Liver (tissue), 9 donors: ENCODE data around the gene DPY30. TPM values are rescaled to one million over a fixed set of nuclear protein-coding genes. Genes with fewer than 3 reads are reported as not detected.

Experiments
- DNase-seq: peaks from one replicate; pipeline ENCODE4 v3.0.0-alpha.2; 2017; ENCODE audit warnings: low spot score
- H3K27ac ChIP-seq, 2 donors: one replicate each; pipeline ENCODE4 v1.7.0; 2013; ENCODE audit warnings: inconsistent platforms in 2 of 2, low read length in 2 of 2, control low read depth in 1 of 2, low read depth in 1 of 2, mild to moderate bottlenecking in 1 of 2
- H3K27me3 ChIP-seq, 4 donors: one replicate each; pipeline versions ENCODE4 v1.6.1 to v1.7.0; 2013; ENCODE audit warnings: low read length in 3 of 4, inconsistent platforms in 1 of 4, mild to moderate bottlenecking in 1 of 4, moderate library complexity in 1 of 4; ENCODE audit not compliant: control insufficient read depth in 4 of 4, insufficient read depth in 4 of 4
- H3K36me3 ChIP-seq, 4 donors: one replicate each; pipeline versions ENCODE4 v1.6.1 to v1.7.0; 2013; ENCODE audit warnings: low read length in 3 of 4, mild to moderate bottlenecking in 3 of 4, low read depth in 1 of 4, moderate library complexity in 1 of 4; ENCODE audit not compliant: control insufficient read depth in 4 of 4, insufficient read depth in 3 of 4
- H3K4me1 ChIP-seq, 4 donors: one replicate each; pipeline versions ENCODE4 v1.6.1 to v1.7.0; 2013; ENCODE audit warnings: low read length in 3 of 4, mild to moderate bottlenecking in 3 of 4, moderate library complexity in 1 of 4; ENCODE audit not compliant: control insufficient read depth in 4 of 4, insufficient read depth in 4 of 4
- H3K4me3 ChIP-seq, 3 donors: one replicate each; pipeline versions ENCODE4 v1.6.1 to v1.7.0; 2013; ENCODE audit warnings: low read length in 3 of 3, control low read depth in 1 of 3, low read depth in 1 of 3, mild to moderate bottlenecking in 1 of 3
- H3K9ac ChIP-seq, 2 donors: one replicate each; pipeline ENCODE4 v1.7.0; 2013; ENCODE audit warnings: low read length in 2 of 2, mild to moderate bottlenecking in 2 of 2, moderate library complexity in 2 of 2, control low read depth in 1 of 2, low read depth in 1 of 2
- H3K9me3 ChIP-seq, 4 donors: one replicate each; pipeline versions ENCODE4 v1.6.1 to v1.7.0; 2013; ENCODE audit warnings: low read length in 3 of 4; ENCODE audit not compliant: control insufficient read depth in 4 of 4
- ATF3 ChIP-seq: IDR thresholded peaks from 2 replicates; pipeline ENCODE4 v1.6.1; 2016; ENCODE audit warnings: antibody characterized with exemption
- CTCF ChIP-seq: fragments of 150-350 bp; IDR thresholded peaks from 2 replicates; pipeline ENCODE4 v1.5.1; 2017; ENCODE audit warnings: improper control_type of control experiment, low read depth, low read length; ENCODE audit not compliant: missing input control
- FOXA1 ChIP-seq: IDR thresholded peaks from 2 replicates; pipeline ENCODE4 v1.6.1; 2016; ENCODE audit warnings: antibody characterized with exemption
- FOXA2 ChIP-seq: IDR thresholded peaks from 2 replicates; pipeline ENCODE4 v1.6.1; 2016; ENCODE audit warnings: antibody characterized with exemption
- GABPA ChIP-seq, 2 donors: IDR thresholded peaks in 1 of 2; conservative IDR thresholded peaks in 1 of 2; 2 replicates each; pipeline ENCODE4 v1.6.1; 2016; ENCODE audit warnings: antibody characterized with exemption in 2 of 2, mild to moderate bottlenecking in 1 of 2, moderate library complexity in 1 of 2
- HNF4A ChIP-seq, 2 donors: conservative IDR thresholded peaks; 2 replicates each; pipeline ENCODE4 v1.6.1; 2016; ENCODE audit warnings: antibody characterized with exemption in 2 of 2, mild to moderate bottlenecking in 2 of 2
- HNF4G ChIP-seq: IDR thresholded peaks from 2 replicates; pipeline ENCODE4 v1.6.1; 2016; ENCODE audit warnings: antibody characterized with exemption
- JUND ChIP-seq, 2 donors: IDR thresholded peaks; 2 replicates each; pipeline ENCODE4 v1.6.1; 2016; ENCODE audit warnings: antibody characterized with exemption in 2 of 2
- MAX ChIP-seq: IDR thresholded peaks from 2 replicates; pipeline ENCODE4 v1.6.1; 2016; ENCODE audit warnings: antibody characterized with exemption
- NR2F2 ChIP-seq: IDR thresholded peaks from 2 replicates; pipeline ENCODE4 v1.6.1; 2016; ENCODE audit warnings: antibody characterized with exemption
- REST ChIP-seq: IDR thresholded peaks from 2 replicates; pipeline ENCODE4 v1.6.1; 2016; ENCODE audit warnings: antibody characterized with exemption, mild to moderate bottlenecking
- RXRA ChIP-seq, 2 donors: IDR thresholded peaks; 2 replicates each; pipeline ENCODE4 v1.6.1; 2017 to 2018; ENCODE audit warnings: antibody characterized with exemption in 2 of 2, mild to moderate bottlenecking in 1 of 2
- SP1 ChIP-seq: IDR thresholded peaks from 2 replicates; pipeline ENCODE4 v1.6.1; 2018; ENCODE audit warnings: antibody characterized with exemption, mild to moderate bottlenecking
- YY1 ChIP-seq: IDR thresholded peaks from 2 replicates; pipeline ENCODE4 v1.6.1; 2016; ENCODE audit warnings: antibody characterized with exemption, mild to moderate bottlenecking
- ZBTB33 ChIP-seq: IDR thresholded peaks from 2 replicates; pipeline ENCODE4 v1.6.1; 2016; ENCODE audit warnings: antibody characterized with exemption
- WGBS: extraction: QIAGEN DNeasy Blood & Tissue Kit; methylation state at CpG from one replicate; pipeline ENCODE4 v1.1.7; 2013; 5-methylcytosine and 5-hydroxymethylcytosine counted together
- polyA plus RNA-seq, 2 donors: library from polyadenylated mRNA; stranded (reverse) in 1 of 2; unstranded in 1 of 2; fragments of 200-250 nt in 1 of 2; fragments of >200 nt in 1 of 2; fragmentation: Nextera tagmentation in 1 of 2; extraction: Ambion mirVana in 1 of 2; gene quantifications; one replicate each; pipeline versions ENCODE4 v1.2.1 to v1.2.3, GENCODE V29; 2013 to 2015
- total RNA-seq, 2 donors: library from RNA; depleted of rRNA; stranded (reverse); fragments of >200 nt; gene quantifications; one replicate each; pipeline ENCODE4 v1.2.3, GENCODE V29; 2014
- donor health status: healthy.
- donor health status: healthy.
- donor health status: healthy.
- donor health status: healthy.
- donor health status: healthy.

The DPY30 gene
- total and polyA plus RNA-seq, 4 donors, result 24.3 to 75.4 (median 34.5) TPM

GRCh38 chr2:32064021-32064601, 24.5 kb upstream of the DPY30 start:
- Histone ChIP-seq H3K4me1 (peaks cover 2 to 22% (median 14%) of the 10 kb centered on the region in 4 donors), H3K9ac (peak overlapping the region; percentile 47 to 62), H3K36me3 (no peaks in the 10 kb centered on the region), H3K27me3 (no peaks in the 10 kb centered on the region), H3K27ac (peak overlapping the region; percentile 73 to 85), H3K4me3 (peak overlapping the region; percentile 86 to 90 (median 88)), H3K9me3 (no peaks in the 10 kb centered on the region)
- WGBS, result under 1% methylated on average over 40 of the region's 40 CpGs
- no peak for TF ChIP-seq RXRA (IDR thresholded peaks at IDR 0.05)
- TF ChIP-seq GABPA (IDR thresholded peaks at IDR 0.05 in 1 of 2, conservative IDR thresholded peaks at IDR 0.05 in 1 of 2), result no peak
- no peak for TF ChIP-seq CTCF
- TF ChIP-seq HNF4G, result no peak
- no peak for TF ChIP-seq JUND (IDR thresholded peaks at IDR 0.05)
- no peak for TF ChIP-seq YY1
- no peak for TF ChIP-seq REST
- no peak for TF ChIP-seq ZBTB33
- no peak for TF ChIP-seq FOXA2
- TF ChIP-seq FOXA1, result no peak
- no peak for DNase-seq

GRCh38 chr2:32063310-32064020, 23.9 kb upstream of the DPY30 start, which contains the start of gene SPAST:
SPAST (plus strand) TSS chr2:32063556; CDS start chr2:32063832, 276 bp downstream.
- no peaks in the 10 kb centered on the region for H3K27me3 ChIP-seq
- no peaks in the 10 kb centered on the region for H3K36me3 ChIP-seq
- no peaks in the 10 kb centered on the region for H3K9me3 ChIP-seq
- H3K4me1 ChIP-seq, result peaks cover 2 to 22% (median 14%) of the 10 kb centered on the region in 4 donors
- DNase-seq, result peak; percentile 96
- peak within 1 kb of the TSS; percentile 47 to 85 for H3K9ac ChIP-seq
- peak within 1 kb of the TSS; percentile 86 to 90 (median 88) for H3K4me3 ChIP-seq
- WGBS, result under 1% methylated on average over 79 of the region's 79 CpGs
- peak within 1 kb of the TSS; percentile 73 to 85 for H3K27ac ChIP-seq
- TF ChIP-seq CTCF (peak; percentile 69), NR2F2 (peak; percentile 57), JUND (IDR thresholded peaks at IDR 0.05) (peak; percentile 28 to 29), FOXA1 (peak; percentile 76), SP1 (peak; percentile 80), MAX (peak; percentile 91), HNF4A (conservative IDR thresholded peaks at IDR 0.05) (peak; percentile 23 to 37), FOXA2 (peak; percentile 70), YY1 (peak; percentile 81), HNF4G (no peak), REST (peak; percentile 59), ATF3 (no peak)
